ENCODE measurements around the gene CHST3. TPM values are rescaled to one million over a fixed set of nuclear protein-coding genes. Genes with fewer than 3 reads are reported as not detected.

CHST3 gene
- total and polyA plus RNA-seq, 9 of the 15 experiments (the other 6 are each of a cell fraction or from before 2014, with no cell fraction given): 0.01 to 1.3 (median 0.15) TPM

GRCh38 chr10:71931295-71931694 lies 32.9 kb upstream of the CHST3 start:
- ChIA-PET POLR2A (interaction anchor here (0.7 kb wide), 1 partner anchor 278 kb away, joined by 3 read pairs; no protein-coding TSS in a partner anchor), CTCF (ENCODE audit: low intra/inter-chr PET ratio) (no interaction called here)
- in situ Hi-C loops (cut with MboI) (no loop called here), intact Hi-C loops (cut with micrococcal nuclease) (no loop called here)
- ATAC-seq (no peak), DNase-seq (ENCODE audit: extremely low read depth in 1 of 4, low spot score in 3 of 4) (no peak), FAIRE-seq (no peak)
- Histone ChIP-seq H3K27ac (ENCODE audit: extremely low read depth, low read depth, low read length) (no peak overlapping the region), H3K9ac (ENCODE audit: insufficient read depth in 1 of 2, low read depth in 2 of 2, low read length in 2 of 2) (no peak overlapping the region), H3K9me3 (replicated peaks; ENCODE audit: control insufficient read depth, insufficient read depth, low read depth, low read length) (no peaks in the 10 kb centered on the region), H3K4me3 (no peak overlapping the region), H3K4me2 (ENCODE audit: insufficient read depth, low read length) (no peak overlapping the region), H2AFZ (ENCODE audit: low read depth, low read length) (no peak overlapping the region), H4K20me1 (replicated peaks; ENCODE audit: control insufficient read depth, insufficient read depth, low read length) (no peaks in the 10 kb centered on the region), H3K4me1 (replicated peaks in 1 of 2; ENCODE audit: control insufficient read depth in 2 of 2, insufficient read depth in 2 of 2, low read length in 2 of 2) (no peaks in the 10 kb centered on the region), H3K27me3 (ENCODE audit: control insufficient read depth in 2 of 2, insufficient read depth in 2 of 2, low read length in 2 of 2) (peaks cover 14 to 43% of the 10 kb centered on the region in 2 experiments), H3K36me3 (ENCODE audit: control insufficient read depth, insufficient read depth, low read length) (no peaks in the 10 kb centered on the region), H3K9me1 (ENCODE audit: control insufficient read depth, insufficient read depth, low read length) (no peaks in the 10 kb centered on the region), H3K79me2 (ENCODE audit: control insufficient read depth, insufficient read depth, low read length) (no peaks in the 10 kb centered on the region)
- TF ChIP-seq SMARCE1 (IDR thresholded peaks at IDR 0.05) (no peak), KAT7 (CRISPR knock-in tag; IDR thresholded peaks at IDR 0.05; ENCODE audit: borderline replicate concordance) (no peak), CEBPB (tag; IDR thresholded peaks at IDR 0.05) (no peak), FOXK2 (conservative IDR thresholded peaks at IDR 0.05 in 1 of 2, IDR thresholded peaks at IDR 0.05 in 1 of 2; ENCODE audit: low read depth in 2 of 2) (no peak), RNF219 (CRISPR knock-in tag; IDR thresholded peaks at IDR 0.05) (no peak), ZNF695 (CRISPR knock-in tag; IDR thresholded peaks at IDR 0.05) (no peak), KHSRP (IDR thresholded peaks at IDR 0.05) (no peak)
- BruUV-seq (replicated peaks): no TSS peak
- 4% methylated on average over 1 of the region's 1 CpG for WGBS (ENCODE audit: insufficient coverage, low coverage, missing lambda C conversion rate)

All from K562 (cell line).